H1 (cell line): ENCODE measurements around the gene FYTTD1. TPM values are rescaled to one million over a fixed set of nuclear protein-coding genes. Genes with fewer than 3 reads are reported as not detected.

Source experiments
- SAP30 ChIP-seq: fragments of 300-600 bp; sonication (generic); IDR thresholded peaks from 2 replicates; pipeline ENCODE4 v1.7.1; 2012; ENCODE audit warnings: low read length, moderate library complexity, mild to moderate bottlenecking, inconsistent platforms; ENCODE audit not compliant: insufficient read depth, insufficient replicate concordance
- TCF12 ChIP-seq: IDR thresholded peaks from 2 replicates; pipeline ENCODE4 v1.6.1; 2011; ENCODE audit warnings: low read depth, mild to moderate bottlenecking, low read length
- TEAD4 ChIP-seq: IDR thresholded peaks from 2 replicates; pipeline ENCODE4 v1.6.1; 2012; ENCODE audit warnings: low read depth, low read length, inconsistent platforms, mixed read lengths
- polyA plus RNA-seq, 7 experiments: library from polyadenylated mRNA; depleted of rRNA in 3 of 7; stranded (reverse) in 5 of 7; unstranded in 2 of 7; fragments of >200 nt in 5 of 7; fragments of 200-250 nt in 2 of 7; gene quantifications; 1 replicate in 5 of 7; 2 replicates in 1 of 7; 4 replicates in 1 of 7; pipeline versions ENCODE4 v1.2.1 to v1.2.3, GENCODE V29; 2011 to 2013; ENCODE audit warnings: missing spikeins in 2 of 7, mixed read lengths in 2 of 7
- total RNA-seq: library from RNA; stranded (reverse); fragmentation: NEBNext Ultra II Directional; extraction: Animal tissue kit (Norgen Biotek cat#: 25700); gene quantifications from 2 replicates; pipeline ENCODE4 v1.2.1, GENCODE V29; 2021
- TF ChIP-seq, protein P1 (sequence below), 3 experiments: IDR thresholded peaks; 1 replicate in 2 of 3; 2 replicates in 1 of 3; pipeline versions ENCODE4 v1.5.1 to v1.6.1; 2011; ENCODE audit warnings: low read length in 3 of 3, mild to moderate bottlenecking in 3 of 3, inconsistent platforms in 2 of 3, low read depth in 1 of 3, moderate library complexity in 1 of 3; ENCODE audit not compliant: insufficient read depth in 1 of 3; ENCODE audit errors: control extremely low read depth in 1 of 3

Gene FYTTD1
- total and polyA plus RNA-seq, 2 of the 8 experiments (the other 6 are each of a cell fraction or from before 2014, with no cell fraction given), result 3.1 to 24.4 TPM

DNA sequence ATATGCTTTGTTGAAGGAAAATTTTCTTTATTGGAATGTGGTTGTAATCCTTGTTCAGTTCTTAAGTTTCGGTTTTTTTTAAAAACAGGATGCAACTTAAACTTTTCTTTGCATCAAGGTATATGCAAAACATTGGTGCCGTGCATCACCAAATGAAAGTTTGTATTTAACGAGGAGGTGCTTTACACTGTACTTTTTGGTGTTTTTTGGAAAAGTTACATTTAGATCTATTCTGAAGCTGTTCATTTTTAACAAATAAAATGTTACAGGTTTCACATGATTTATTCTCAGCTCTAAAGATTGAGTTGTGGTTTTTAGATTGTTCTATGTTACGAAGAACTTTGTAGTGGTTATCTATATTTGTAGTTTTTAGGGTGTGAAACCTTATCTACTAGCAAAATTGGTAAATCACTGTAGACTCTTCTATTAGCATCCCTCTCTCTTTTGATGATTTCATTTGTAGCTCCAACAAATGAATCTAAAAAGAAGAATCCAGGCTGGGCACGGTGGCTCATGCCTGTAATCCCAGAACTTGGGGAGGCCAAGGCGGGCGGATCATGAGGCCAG lies 34.4 kb downstream of the FYTTD1 start (continued):
- no peak for TF ChIP-seq TCF12
- TF ChIP-seq, protein P1, sequence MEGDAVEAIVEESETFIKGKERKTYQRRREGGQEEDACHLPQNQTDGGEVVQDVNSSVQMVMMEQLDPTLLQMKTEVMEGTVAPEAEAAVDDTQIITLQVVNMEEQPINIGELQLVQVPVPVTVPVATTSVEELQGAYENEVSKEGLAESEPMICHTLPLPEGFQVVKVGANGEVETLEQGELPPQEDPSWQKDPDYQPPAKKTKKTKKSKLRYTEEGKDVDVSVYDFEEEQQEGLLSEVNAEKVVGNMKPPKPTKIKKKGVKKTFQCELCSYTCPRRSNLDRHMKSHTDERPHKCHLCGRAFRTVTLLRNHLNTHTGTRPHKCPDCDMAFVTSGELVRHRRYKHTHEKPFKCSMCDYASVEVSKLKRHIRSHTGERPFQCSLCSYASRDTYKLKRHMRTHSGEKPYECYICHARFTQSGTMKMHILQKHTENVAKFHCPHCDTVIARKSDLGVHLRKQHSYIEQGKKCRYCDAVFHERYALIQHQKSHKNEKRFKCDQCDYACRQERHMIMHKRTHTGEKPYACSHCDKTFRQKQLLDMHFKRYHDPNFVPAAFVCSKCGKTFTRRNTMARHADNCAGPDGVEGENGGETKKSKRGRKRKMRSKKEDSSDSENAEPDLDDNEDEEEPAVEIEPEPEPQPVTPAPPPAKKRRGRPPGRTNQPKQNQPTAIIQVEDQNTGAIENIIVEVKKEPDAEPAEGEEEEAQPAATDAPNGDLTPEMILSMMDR (IDR thresholded peaks at IDR 0.05; ENCODE audit: control extremely low read depth in 1 of 3, insufficient read depth in 1 of 3, low read depth in 1 of 3, low read length in 3 of 3), result no peak
- no peak for TF ChIP-seq TEAD4
- TF ChIP-seq SAP30, result no peak
